MCF 10A (cell line): ENCODE measurements around the gene EPC1. TPM values are rescaled to one million over a fixed set of nuclear protein-coding genes. Genes with fewer than 3 reads are reported as not detected.
A peak's percentile ranks its signal among the peaks of the same experiment; 100 is the strongest.
"Not testable (repeated sequence)": the region's sequence is repeated elsewhere in the genome, so short reads cannot be mapped to it uniquely, and the experiment has no call there.

ENCODE experiments used
- BruUV-seq: library from RNA; stranded (reverse); fragments of 400-500 nt; replicated peaks from 2 replicates; lab custom pipeline; 2021; lab: Mats Ljungman, UMichigan
- CTCF ChIA-PET: fragments of 300-600 bp; sonication (Branson Sonifier 250); formaldehyde crosslinking; extraction: SDS; loops from one replicate; lab custom pipeline; 2021; ENCODE audit warnings: antibody characterized with exemption, inconsistent platforms; lab: Yijun Ruan, JAX
- POLR2A ChIA-PET: fragments of 300-600, 350-650 bp; sonication (Branson Sonifier 250); formaldehyde crosslinking; extraction: SDS; loops from one replicate; lab custom pipeline; 2020; ENCODE audit warnings: antibody characterized with exemption, inconsistent platforms; lab: Yijun Ruan, JAX
- DNase-seq: peaks from one replicate; pipeline ENCODE4 v3.0.0-alpha.2; 2018; ENCODE audit not compliant: unreplicated experiment
- H3K27ac Mint-ChIP-seq: one replicate; pipeline ENCODE4 v1.8.0; 2022; ENCODE audit warnings: mild to moderate bottlenecking, low read depth, mixed read lengths; ENCODE audit not compliant: unreplicated experiment
- H3K27me3 Mint-ChIP-seq: one replicate; pipeline ENCODE4 v1.8.0; 2022; ENCODE audit warnings: mixed read lengths; ENCODE audit not compliant: insufficient read depth, unreplicated experiment
- H3K36me3 Mint-ChIP-seq: one replicate; pipeline ENCODE4 v1.8.0; 2022; ENCODE audit warnings: mild to moderate bottlenecking, moderate library complexity, mixed read lengths; ENCODE audit not compliant: insufficient read depth, unreplicated experiment
- H3K4me1 Mint-ChIP-seq: one replicate; pipeline ENCODE4 v1.8.0; 2022; ENCODE audit warnings: mixed read lengths; ENCODE audit not compliant: insufficient read depth, unreplicated experiment
- H3K4me3 Mint-ChIP-seq: one replicate; pipeline ENCODE4 v1.8.0; 2022; ENCODE audit warnings: mild to moderate bottlenecking, moderate library complexity, mixed read lengths; ENCODE audit not compliant: unreplicated experiment
- H3K9me3 Mint-ChIP-seq: one replicate; pipeline ENCODE4 v1.8.0; 2022; ENCODE audit warnings: mixed read lengths; ENCODE audit not compliant: unreplicated experiment
- CTCF ChIP-seq: fragments of 200-600 bp; IDR thresholded peaks from one replicate; pipeline ENCODE4 v1.8.0; 2022; ENCODE audit warnings: antibody characterized with exemption, mild to moderate bottlenecking; ENCODE audit not compliant: unreplicated experiment
- intact Hi-C: fragments of 100-400 bp; cut with micrococcal nuclease; formaldehyde crosslinking; loops from 2 replicates; pipeline ENCODE4 v1.14.1; 2022
- total RNA-seq: library from RNA; stranded (reverse); gene quantifications from 2 replicates; pipeline ENCODE4 v1.2.3, GENCODE V29; 2022

EPC1 gene
- total RNA-seq, 1 experiment from 2014 or later, result 25.5 TPM

- Mint-ChIP-seq H3K9me3 (no peaks in the 10 kb centered on the region), H3K4me1 (peaks cover 9% of the 10 kb centered on the region), H3K27ac (no peak overlapping the region), H3K27me3 (no peaks in the 10 kb centered on the region), H3K4me3 (no peak overlapping the region), H3K36me3 (peaks cover 20% of the 10 kb centered on the region)
- intact Hi-C loops, result loop anchor here (10.0 kb wide), 1 partner anchor 191 kb away; the partner anchor contains the start of gene CCDC7
- BruUV-seq, result no TSS peak
- POLR2A ChIA-PET, result no interaction called here
- no peak for TF ChIP-seq CTCF
- no peak for DNase-seq
- CTCF ChIA-PET, result interaction anchor here (0.7 to 1.2 kb wide), 2 partner anchors 116 to 643 kb away, joined by 3 read pairs; no protein-coding TSS in a partner anchor
These were observed 93.1 kb downstream of the EPC1 start for GRCh38 chr10:32253821-32254220.

DNA sequence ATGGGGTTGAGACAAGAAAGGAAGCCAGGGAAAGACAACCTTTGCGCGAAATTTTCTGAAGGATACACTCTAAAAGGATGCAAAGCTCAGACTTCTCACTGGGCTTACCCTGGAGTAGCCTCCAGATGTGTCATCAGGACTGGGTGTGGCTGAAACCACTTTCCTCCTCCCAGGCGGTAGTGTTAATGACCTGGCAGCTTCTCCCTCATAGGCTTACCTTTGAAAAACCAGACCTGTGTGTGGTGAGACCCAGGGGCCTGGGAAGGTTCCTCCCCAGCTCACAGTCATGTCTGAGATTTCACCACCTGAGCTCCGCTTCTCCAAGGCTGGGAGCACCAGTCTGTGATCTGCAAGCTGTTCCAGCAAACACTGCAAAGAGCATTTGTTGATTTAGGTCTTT lies 93.7 kb downstream of the EPC1 start:
- H3K9me3 Mint-ChIP-seq, result no peaks in the 10 kb centered on the region
- DNase-seq, result peak; percentile 72
- H3K4me3 Mint-ChIP-seq, result no peak overlapping the region
- no peaks in the 10 kb centered on the region for H3K27me3 Mint-ChIP-seq
- intact Hi-C loops, result loop anchor here (10.0 kb wide), 1 partner anchor 192 kb away; the partner anchor contains the start of gene CCDC7
- TF ChIP-seq CTCF, result no peak
- no peak overlapping the region for H3K27ac Mint-ChIP-seq
- peaks cover 9% of the 10 kb centered on the region for H3K4me1 Mint-ChIP-seq
- ChIA-PET CTCF (interaction anchor here (0.6 to 1.2 kb wide), 4 partner anchors 48 to 753 kb away, joined by 3 read pairs; no protein-coding TSS in a partner anchor), POLR2A (no interaction called here)
- H3K36me3 Mint-ChIP-seq, result peaks cover 20% of the 10 kb centered on the region
- BruUV-seq, result no TSS peak

- CTCF ChIA-PET, result interaction anchor here (1.5 kb wide), 1 partner anchor 95 kb away, joined by 5 read pairs; no protein-coding TSS in a partner anchor
- H3K4me3 Mint-ChIP-seq, H3K27me3 Mint-ChIP-seq, H3K27ac Mint-ChIP-seq, BruUV-seq, DNase-seq, H3K9me3 Mint-ChIP-seq, H3K4me1 Mint-ChIP-seq, POLR2A ChIA-PET: not testable (repeated sequence)
- intact Hi-C loops, result loop anchor here (10.0 kb wide), 1 partner anchor 194 kb away; the partner anchor contains the start of gene CCDC7
- peaks cover 14% of the 10 kb centered on the region for H3K36me3 Mint-ChIP-seq
These were observed 96.5 kb downstream of the EPC1 start for GRCh38 chr10:32250489-32250888.

GRCh38 chr10:32246685-32247084 lies 100.3 kb downstream of the EPC1 start:
- no TSS peak for BruUV-seq

More at GRCh38 chr10:32246685-32247084, 100.3 kb downstream of the EPC1 start:
- H3K27ac Mint-ChIP-seq, result no peak overlapping the region
- peaks cover 13% of the 10 kb centered on the region for H3K4me1 Mint-ChIP-seq
- no peaks in the 10 kb centered on the region for H3K9me3 Mint-ChIP-seq
- no peaks in the 10 kb centered on the region for H3K36me3 Mint-ChIP-seq
- POLR2A ChIA-PET, result interaction anchor here (0.7 kb wide), 1 partner anchor 47 kb away, joined by 3 read pairs; no protein-coding TSS in a partner anchor
- DNase-seq, result no peak
- CTCF ChIA-PET, result interaction anchor here (0.6 to 0.7 kb wide), 3 partner anchors 10 to 363 kb away, joined by 3 to 6 read pairs (median 5); no protein-coding TSS in a partner anchor
- no peak for TF ChIP-seq CTCF
- intact Hi-C loops, result no loop called here
- H3K4me3 Mint-ChIP-seq, result no peak overlapping the region
- H3K27me3 Mint-ChIP-seq, result no peaks in the 10 kb centered on the region
